Measurements from ENCODE around the gene EIF4A3.

Gene EIF4A3

DNA sequence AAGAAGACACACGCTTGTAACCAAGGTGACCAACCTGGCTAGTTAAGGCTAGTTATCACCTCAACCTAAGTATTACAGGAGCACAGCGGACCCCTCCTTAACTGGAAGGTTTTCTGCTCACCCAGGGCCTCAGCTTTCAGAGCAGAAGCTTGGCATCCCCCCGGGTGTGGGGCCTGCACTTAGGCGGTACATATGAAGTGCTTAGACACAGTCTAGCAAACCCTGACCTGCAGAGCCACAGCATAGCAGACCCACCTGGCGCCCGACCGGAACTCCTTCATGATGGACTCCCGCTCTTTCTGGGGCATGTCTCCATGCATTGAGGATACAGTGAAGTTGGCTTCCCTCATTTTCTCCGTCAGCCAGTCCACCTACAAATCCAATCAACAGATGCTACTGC, 9.8 kb downstream of the EIF4A3 start:
- no peak for DNase-seq (ENCODE audit: low read depth in 3 of 3)

DNA sequence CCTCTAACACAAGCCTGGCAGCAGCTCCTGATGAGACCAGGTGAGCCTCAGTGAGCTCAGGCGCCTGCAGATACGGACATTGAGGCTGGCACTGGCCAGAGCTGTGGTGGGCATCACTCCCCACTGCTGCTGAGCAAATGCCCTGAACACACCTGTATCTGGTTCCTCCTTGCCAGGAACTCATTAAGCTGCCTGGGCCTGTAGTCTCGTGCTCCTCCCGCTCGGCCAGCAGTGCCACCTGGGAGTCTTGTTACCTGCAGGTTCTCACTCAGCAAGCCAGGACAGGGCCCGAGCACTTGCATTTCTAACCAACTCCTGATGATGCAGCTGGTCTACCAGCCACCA, 13.3 kb downstream of the EIF4A3 start:
- DNase-seq (ENCODE audit: low read depth in 3 of 3): no peak

DNA sequence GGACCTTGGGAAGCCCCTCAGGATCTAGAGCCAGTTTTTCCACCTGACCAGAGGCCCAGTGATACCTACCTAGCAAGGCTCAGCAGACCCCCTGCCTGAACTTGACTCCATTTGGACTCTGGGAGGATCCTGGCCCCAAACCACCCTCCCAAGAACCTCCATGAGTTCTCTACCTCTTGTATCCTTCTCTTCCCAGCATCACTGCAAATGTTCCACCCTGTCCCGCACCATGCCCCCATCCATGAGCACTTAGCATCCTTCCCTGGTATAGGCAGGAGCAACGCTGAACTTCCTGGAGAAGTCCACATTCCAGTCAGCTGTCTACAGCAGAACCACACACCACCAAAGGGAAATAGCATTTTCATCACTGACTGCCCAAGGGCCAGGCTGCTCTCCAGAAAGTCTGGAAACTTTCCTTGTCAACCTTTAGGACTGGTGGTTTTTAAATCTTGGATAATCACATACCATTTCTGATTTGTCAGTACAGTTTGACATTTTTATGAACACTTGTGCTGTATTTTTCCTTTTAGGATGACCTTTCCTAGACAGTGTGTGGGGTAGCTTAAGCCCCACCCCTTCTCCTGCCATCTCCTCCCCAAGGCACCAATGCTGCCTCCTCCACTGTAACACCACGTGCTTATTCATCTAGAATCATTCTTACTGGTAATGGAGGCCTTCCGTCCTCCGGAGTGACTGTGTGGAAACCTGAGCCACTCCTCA, 13.9 kb downstream of the EIF4A3 start:
- DNase-seq (ENCODE audit: low read depth in 3 of 3): no peak

DNA sequence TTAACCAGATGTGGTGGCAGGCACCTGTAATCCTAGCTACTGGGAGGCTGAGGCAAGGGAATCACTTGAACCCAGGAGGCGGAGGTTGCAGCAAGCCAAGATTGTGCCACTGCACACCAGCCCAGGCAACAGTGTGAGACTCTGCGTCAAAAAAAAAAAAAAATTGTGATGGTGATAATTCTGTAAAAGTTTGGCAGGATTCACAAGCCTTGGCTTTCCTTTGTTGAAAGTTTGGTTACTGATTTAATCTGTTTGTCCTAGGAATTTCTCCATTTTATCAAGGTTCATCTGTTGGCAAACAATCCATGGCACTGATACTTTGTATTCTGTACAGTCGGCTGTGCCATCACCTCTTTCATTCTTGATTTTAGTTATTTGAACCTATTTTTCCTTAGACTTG, 15.9 kb downstream of the EIF4A3 start:
- no peak for DNase-seq (ENCODE audit: low read depth in 3 of 3)

DNA sequence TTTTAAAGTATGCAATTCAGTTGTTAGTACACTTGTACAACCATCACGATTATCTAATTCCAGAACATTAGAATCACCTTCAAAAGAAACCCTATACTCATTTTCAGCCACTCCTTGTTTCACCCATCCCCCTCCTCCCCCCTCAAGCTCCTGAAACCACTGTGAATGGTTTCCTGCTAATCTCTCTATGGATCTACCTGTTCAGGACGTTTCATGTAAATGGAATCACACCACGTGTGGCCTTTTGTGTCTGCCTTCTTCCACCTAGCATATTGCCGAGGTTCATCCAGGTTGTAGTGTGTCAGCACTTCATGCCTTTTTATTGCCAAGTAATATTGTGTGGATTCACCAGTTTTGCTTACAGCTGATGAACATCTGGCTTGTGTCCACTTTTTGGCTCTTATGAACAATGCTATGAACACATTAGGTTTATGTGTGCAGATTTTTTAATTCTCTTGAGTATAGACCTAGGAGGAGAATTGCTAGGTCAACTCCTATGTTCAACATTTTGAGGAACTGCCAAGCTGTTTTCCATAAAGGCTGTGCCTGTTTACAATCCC, 17.8 kb downstream of the EIF4A3 start:
- DNase-seq (ENCODE audit: low read depth in 3 of 3): no peak

DNA sequence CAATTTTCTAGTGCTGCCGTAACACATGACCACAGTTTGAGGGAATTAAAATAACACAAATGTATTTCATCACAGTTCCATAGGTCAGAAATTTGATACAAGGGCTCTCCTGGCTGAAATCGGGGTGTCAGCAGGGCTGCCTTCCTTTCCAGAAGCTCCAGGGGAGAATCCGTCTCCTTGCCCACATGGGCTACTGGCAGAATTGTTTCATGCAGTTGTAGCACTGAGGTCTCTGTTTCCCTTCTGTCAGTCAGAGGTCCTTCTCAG, 20.5 kb downstream of the EIF4A3 start:
- no peak for DNase-seq (ENCODE audit: low read depth in 3 of 3)

DNA sequence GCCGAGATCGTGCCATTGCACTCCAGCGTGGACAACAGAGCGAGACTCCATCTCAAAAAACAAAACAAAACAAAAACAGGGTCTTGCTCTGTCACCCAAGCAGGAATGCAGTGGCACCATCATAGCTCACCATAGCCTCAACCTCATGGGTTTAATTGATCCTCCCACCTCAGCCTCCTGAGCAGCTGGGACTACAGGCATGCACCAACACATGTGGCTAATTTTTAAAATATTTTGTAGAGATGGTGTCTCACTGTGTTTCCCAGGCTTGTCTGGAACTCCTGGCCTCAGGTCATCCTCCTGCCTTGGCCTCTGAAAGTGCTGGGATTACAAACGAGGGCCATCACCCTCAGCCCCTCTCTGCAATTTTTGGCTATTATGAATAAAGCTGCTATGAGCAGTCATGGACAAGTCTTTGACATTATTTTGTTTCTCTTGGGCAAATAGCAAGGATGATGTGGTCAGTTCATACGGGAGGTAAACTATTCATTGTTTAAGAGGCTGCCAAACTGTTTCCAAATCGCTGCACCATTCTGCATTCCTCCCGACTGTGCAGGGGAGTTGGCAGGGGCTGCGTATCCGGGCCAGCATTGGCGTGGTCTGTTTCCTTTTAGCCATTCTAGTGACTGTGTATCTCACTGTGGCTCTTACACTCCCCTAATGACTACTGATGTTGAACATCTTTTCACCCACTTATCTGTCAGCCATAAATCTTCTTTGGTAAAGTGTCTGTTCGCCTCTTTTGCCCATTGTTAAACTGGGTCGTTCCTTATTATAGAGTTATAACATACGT, 21.1 kb downstream of the EIF4A3 start:
- no peak for DNase-seq (ENCODE audit: low read depth in 3 of 3)

DNA sequence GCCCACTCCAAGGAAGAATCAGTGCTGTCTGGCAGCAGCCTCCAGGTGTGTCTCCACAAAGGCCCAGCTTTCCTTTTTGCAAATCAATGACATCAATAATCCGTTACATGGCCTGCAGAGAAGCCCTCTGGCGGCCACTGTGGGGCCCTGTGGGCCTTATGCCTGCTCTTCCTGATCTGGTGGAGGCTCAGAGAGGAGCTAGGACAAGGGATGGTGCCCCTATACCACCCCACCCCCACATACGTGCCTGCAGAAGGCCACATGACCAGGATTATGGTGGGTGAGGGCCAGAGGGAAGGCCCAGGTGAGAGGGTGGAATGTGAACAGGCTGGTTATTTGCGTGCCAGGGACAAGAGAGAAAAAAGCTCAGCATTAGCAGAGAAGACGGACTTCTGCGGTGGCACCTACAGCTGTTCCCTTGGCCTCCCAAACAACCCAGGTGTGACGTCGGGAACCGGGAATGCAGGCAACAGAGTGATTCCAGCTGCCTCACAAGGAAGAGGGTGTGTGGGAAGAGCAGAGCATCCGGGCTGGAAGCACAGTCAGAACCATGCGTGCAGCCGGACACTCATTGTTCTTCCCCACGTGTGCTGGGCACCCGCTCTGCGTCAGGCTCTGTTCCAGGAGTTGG, 22.5 kb downstream of the EIF4A3 start:
- DNase-seq (ENCODE audit: low read depth in 3 of 3): no peak

DNA sequence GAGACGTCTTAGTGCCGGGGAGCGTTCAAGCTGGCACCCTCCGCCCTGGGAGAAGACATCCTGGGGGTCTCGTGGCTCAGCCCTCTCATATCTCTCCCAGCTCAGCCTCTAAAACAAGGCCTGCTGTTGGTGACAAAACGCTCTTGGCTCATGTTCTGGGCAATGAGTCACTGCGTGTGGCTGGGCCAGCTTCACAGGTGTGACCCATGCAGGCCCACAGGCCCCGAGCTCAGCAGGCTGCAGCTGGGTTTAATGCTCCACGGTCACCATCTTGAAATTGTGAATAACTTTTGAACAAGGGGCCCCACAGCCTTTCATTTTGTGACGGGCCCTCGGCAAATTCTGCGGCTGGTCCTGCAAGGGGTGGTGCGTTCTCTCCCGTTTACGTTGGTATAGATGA, 23.1 kb downstream of the EIF4A3 start:
- DNase-seq (ENCODE audit: low read depth in 3 of 3): no peak

DNA sequence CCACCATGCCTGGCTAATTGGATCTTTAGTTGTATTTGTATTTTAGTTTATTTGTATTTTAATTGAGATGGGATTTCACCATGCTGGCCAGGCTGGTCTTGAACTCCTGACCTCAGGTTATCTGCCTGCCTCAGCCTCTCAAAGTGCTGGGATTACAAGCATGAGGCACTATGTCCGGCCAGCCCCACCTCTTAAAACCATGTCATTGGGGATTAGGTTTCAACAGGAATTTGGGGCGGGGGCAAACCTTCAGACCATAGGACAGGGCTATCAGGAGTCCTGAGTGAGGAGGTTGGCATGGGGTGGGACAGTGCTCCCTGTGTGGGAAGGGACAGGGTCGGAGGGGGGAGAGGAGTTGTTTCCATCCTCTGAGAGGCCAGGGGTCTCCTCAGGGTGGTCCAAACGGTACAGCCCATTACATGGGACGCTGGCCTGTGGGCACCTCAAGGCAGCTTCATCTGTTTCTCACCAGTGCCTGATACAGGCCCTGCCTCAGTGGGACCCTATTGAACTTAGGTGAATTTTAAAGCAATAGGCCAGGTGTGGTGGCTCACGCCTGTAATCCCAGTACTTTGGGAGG, 23.9 kb downstream of the EIF4A3 start:
- DNase-seq (ENCODE audit: low read depth in 3 of 3): no peak

DNA sequence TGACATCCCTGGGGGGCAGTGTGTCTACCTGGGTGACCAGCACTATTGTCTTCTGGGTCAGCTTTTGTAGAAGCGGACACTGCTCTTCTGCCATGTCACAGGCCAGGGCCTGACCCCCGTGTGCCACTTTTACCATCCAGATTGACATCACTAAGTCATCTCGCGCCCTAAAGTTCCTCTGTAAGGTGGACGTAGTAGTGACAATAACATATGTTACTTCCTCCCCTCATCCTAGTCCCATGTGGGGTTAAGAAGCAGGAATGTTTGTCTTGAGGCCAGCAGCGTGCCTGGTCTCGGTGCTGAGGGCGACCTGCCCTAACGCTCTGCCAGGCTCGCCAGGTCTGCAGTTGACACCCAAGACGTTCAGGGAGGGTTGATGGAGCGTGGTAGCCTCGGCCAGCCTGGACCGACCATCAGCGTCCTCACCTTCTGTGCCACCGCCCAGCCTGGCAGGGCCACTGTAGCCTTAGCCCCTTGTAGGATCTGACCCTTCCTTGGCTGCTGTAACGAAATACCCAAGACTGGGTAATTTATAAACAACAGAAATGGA, 24.8 kb downstream of the EIF4A3 start:
- DNase-seq (ENCODE audit: low read depth in 3 of 3): no peak

DNA sequence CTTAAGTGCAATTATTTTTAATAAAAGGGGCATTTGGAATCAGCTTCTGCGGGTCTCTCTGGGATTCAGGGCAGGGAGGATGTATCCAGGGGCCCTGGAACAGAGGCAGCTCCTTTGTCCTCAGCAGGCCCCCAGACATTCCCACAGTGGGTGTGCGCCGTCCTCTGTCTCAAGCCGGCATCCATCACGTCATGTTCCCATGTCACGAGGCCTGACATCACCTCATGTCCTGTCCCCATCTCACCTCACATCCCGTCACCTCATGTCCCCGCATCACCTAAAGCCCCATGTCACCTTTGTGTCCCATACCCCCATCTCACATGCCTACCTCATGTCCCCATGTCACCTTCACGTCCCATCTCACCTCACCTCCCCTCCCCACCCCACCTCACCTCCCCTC, 27.1 kb downstream of the EIF4A3 start:
- DNase-seq (ENCODE audit: low read depth in 3 of 3): no peak

DNA sequence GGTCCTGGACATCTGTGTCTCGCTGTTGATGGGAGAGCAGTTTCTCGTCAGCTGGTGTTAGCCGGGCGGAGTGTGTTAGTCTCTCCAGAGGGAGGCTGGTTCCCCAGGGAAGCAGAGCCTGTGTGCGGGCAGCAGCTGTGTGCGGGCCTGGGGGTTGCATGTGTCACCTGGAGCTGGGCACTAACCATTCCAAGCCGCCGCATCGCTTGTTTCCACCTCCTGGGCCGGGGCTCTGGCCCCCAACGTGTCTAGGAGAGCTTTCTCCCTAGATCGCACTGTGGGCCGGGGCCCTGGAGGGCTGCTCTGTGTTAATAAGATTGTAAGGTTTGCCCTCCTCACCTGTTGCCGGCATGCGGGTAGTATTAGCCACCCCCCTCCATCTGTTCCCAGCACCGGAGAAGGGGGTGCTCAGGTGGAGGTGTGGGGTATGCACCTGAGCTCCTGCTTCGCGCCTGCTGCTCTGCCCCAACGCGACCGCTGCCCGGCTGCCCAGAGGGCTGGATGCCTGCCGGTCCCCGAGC, 27.6 kb downstream of the EIF4A3 start:
- no peak for DNase-seq (ENCODE audit: low read depth in 3 of 3)

DNA sequence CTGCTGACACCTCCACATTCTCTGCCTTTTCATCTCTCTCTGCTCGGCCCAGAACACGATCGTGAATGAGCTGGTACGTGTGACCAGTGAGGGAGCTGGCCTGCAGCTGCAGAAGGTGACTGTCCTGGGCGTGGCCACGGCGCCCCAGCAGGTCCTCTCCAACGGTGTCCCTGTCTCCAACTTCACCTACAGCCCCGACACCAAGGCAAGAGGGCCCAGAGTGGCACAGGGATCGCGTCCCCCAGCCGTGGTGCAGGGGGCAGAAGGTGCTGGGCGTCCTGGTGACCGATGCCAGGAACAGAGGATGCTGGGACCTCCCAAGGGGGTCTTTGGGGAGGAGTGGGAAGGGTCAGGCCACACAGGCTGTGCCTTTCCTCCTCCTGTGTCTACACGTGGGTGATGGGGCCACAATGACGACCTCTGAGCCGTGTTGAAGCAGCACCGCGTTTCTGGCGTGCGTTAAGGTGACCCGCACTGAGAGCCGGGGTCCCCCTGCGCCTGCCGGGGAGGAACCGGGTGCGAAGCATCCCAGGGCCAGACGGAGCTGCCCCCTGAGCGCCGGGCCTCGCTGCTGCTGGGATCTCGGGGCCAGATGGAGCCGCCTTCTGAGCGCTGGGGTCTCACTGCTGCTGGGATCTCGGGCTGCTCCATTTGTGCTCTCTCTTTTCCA, 28.2 kb downstream of the EIF4A3 start:
- DNase-seq (ENCODE audit: low read depth in 3 of 3): no peak

DNA sequence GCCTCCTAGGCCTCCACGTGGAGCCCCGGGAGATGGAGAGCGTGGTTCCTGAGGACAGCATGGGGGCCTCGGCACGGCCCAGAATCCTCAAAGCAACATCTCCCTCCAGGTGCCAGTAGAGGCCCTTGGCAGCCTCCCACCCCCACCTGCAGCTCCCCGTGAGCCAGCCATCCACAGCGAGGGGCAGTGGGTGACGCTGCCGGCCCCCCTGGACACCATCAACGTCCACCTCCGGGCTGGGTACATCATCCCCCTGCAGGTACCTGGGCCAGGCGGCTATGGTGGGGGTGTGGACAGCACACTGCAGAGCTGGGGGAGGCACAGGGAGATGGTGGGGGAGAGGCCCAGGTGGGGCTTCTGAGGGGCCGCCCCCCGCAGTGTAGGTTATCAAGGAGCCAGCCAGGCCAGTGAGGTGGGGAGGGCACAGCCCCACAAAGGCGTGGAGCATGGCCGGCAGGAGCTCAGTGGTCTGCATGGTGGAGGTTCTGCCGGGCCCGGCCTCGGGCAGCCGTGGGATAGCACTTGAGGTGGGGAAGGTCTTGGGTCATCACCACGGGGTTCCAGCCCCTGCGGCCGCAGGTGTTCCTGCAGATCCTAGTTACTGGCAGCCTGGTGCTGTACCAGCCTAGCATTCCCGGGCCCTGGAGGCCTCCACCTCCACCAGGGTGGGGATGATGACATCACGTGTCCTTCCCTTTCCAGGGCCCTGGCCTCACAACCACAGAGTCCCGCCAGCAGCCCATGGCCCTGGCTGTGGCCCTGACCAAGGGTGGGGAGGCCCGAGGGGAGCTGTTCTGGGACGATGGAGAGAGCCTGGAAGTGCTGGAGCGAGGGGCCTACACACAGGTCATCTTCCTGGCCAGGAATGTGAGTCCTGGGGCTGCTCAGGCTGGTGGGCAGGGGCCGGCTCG, 29.2 kb downstream of the EIF4A3 start:
- DNase-seq (ENCODE audit: low read depth in 3 of 3): no peak

DNA sequence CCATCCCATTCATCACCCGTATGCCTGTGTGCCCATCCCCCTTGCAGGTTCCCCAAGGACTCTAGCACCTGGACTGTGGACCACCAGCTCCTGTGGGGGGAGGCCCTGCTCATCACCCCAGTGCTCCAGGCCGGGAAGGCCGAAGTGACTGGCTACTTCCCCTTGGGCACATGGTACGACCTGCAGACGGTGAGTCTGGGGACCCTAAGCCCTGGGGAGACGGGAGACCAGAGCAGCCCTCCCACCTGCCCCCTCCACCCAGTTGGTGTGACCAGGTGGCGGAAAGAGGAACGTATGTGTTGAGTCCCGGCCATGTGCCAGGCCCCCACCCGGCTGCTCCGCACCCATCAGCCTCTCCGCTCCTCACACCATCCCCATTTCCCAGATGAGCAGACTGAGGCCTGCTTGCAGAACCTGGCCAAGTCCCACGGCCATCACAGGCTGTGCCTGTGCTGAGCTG, 30.0 kb downstream of the EIF4A3 start:
- no peak for DNase-seq (ENCODE audit: low read depth in 3 of 3)

DNA sequence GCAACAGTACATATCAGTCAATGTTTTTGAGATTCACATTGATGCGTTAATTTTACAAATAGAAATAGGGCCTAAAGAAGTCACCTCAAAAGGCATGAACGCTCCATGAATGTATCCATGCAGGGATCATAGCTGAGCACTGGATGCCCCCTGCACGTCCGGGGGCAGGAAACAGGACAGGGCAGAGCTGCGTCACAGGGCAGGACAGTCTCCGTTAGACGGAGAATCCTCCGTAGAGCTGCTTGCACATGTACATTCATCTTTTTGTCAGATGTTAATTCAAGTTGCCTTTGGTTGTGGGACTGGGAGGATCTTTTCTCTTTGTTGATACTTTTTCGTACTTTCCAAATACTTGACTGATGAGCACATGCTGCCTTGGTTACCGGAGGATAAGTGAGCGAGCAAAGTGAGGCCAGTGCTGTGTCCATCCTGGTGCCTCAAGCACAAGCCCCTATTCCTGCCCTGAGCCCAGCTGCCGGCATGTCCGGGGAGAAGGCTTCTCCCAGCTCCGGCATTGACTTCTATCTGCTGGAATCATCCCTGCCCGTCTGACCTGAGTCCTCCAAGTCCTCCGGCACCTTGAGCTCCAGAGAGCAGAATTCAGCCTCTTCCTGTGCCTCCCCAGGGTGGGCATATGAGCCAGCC, 30.5 kb downstream of the EIF4A3 start:
- DNase-seq (ENCODE audit: low read depth in 3 of 3): no peak

DNA sequence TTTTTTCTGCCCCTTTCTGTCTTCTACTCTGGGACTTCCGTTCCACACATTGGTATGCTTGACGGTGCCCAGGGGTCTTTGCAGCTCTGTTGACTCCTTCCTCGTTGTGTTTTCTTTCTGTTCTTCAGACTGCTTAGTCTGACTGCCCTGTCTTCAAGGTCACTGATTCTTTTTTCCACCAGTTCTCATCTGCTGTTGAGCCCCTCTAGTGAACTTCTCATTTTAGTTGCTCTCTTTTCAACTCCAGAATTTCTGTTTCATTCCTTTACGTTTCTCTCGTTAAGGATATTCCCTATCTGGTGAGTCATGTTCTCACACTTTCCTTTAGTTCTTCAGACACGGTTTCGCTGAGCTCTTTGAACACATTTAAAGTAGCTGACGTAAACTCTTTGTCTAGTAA, 31.8 kb downstream of the EIF4A3 start:
- DNase-seq (ENCODE audit: low read depth in 3 of 3): no peak

DNA sequence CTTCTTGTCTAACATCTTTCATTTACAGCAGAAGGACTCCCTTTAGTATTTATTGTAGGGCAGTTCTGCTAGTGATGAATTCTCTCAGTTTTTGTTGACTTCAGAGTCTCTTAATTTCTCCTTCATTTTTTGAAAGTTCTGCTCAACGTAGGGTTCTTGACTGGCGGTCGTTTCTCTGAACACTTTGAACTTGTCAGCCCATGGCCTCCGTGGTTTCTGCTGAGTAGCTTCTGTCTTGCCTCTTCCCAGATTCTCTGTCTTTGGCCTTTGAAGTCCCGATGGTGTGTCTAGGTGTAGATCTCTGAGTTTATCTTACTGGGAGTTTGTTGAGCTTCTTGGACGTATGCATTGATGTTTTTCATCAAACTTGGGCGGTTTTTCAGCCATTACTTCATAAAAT, 32.2 kb downstream of the EIF4A3 start:
- DNase-seq (ENCODE audit: low read depth in 3 of 3): no peak

DNA sequence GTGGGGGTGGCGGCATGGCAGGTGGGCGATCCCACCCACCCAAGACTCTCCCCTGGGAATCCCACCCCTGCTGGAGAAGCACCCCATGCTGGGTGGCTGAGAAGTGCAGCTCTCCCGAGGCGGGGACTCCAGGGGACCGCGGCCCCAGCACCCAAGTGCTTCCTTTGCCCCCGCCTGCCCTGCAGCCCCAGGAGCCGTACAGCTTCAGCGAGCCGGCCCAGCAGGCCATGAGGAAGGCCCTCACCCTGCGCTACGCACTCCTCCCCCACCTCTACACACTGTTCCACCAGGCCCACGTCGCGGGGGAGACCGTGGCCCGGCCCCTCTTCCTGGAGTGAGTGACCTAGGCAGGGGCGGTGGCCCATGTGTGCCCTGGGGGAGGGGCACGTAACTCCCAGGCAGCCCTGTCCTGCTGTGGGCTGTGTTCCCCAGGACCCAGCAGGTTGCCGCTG, 33.9 kb downstream of the EIF4A3 start:
- DNase-seq (ENCODE audit: low read depth in 3 of 3): no peak
